Fibroblast of mammary gland (primary cell): ENCODE measurements around the gene ZNF566.

Source experiments
- DNase-seq: peaks from one replicate; pipeline ENCODE4 v3.0.0-alpha.2; 2010; ENCODE audit warnings: low read depth
- H3K4me3 ChIP-seq: 2 replicates; pipeline ENCODE4 v1.5.1; 2011; ENCODE audit warnings: low read depth, mild to moderate bottlenecking, low read length, moderate library complexity; ENCODE audit not compliant: control insufficient read depth
- TF ChIP-seq, protein P1 (sequence below): conservative IDR thresholded peaks from 2 replicates; pipeline ENCODE4 v1.5.1; 2011; ENCODE audit warnings: low read depth, low read length, inconsistent platforms; ENCODE audit not compliant: control insufficient read depth, insufficient read depth

ZNF566 gene

DNA sequence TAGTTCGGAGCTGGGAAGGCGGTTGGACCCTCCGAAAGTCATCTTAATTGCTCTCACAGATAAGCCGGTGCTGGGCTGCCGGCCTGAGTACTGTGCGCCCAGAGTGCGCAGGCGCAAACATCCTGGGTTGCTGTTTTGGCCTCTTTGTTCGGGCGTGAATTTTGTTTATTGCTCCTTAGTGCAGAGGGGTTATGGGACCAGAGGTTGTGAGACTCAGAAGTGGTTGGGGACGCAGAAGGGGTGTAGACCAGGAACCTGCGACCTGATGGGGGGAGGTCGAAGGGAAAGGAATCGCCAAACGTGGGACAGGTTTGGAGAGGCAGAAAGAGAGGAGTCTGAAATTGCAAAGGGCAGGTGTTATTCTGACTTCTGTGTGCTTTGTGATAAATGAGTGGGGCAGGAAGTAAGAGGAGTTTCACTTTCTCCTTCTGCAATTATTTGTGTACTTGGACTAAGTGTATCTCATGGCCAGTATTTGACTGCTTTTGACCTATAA, 607 bp upstream of the ZNF566 start:
- TF ChIP-seq, protein P1, sequence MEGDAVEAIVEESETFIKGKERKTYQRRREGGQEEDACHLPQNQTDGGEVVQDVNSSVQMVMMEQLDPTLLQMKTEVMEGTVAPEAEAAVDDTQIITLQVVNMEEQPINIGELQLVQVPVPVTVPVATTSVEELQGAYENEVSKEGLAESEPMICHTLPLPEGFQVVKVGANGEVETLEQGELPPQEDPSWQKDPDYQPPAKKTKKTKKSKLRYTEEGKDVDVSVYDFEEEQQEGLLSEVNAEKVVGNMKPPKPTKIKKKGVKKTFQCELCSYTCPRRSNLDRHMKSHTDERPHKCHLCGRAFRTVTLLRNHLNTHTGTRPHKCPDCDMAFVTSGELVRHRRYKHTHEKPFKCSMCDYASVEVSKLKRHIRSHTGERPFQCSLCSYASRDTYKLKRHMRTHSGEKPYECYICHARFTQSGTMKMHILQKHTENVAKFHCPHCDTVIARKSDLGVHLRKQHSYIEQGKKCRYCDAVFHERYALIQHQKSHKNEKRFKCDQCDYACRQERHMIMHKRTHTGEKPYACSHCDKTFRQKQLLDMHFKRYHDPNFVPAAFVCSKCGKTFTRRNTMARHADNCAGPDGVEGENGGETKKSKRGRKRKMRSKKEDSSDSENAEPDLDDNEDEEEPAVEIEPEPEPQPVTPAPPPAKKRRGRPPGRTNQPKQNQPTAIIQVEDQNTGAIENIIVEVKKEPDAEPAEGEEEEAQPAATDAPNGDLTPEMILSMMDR = no peak
- peak overlapping the region; percentile 87 for H3K4me3 ChIP-seq
- peak; percentile 90 for DNase-seq

DNA sequence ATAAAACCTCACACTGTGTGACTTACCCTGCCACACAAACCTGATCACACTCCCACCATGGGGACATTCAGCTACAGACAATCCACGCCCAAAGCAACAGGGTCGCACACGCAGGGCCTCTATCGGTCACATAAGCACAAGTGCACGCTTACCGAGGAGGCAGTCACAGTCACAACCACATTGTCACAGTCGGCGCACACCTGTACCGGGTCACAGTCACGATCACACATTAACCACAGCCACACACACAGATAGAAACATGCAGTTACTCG, 579 bp downstream of the ZNF566 start:
- TF ChIP-seq, protein P1 = no peak
- peak; percentile 4 for DNase-seq
- H3K4me3 ChIP-seq = peak overlapping the region; percentile 87

DNA sequence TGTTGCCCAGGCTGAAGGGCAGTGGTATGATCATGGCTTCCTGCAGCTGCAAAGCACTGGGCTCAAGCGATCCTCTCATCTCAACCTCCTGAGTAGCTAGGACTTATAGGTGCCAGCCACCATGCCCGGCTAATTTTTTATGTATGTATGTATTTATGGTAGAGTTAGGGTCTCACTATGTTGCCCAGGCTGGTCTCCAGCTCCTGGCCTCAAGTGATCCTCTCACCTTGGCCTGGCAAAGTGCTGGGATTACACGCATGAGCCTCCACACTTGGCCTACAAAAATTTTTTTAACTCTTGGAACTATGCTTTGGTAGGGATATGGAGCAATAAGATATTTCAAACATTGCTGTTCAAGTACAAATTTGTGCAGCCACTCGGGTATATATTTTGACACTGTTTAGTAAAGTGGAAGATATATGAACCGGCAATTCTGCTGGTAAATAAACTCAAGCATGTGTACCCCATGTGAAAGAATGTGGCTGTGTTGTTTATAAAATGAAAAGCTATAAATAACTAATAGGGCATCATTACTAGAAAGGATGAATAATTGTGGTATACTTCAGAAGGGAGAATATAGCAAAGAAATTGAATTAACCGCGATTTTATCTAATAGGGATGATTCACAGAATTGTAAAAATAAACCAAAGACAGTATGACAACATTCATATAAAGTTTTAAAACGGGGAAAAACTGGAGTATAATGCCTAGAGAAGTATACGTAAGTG, 1.1 kb downstream of the ZNF566 start:
- TF ChIP-seq, protein P1 = no peak
- peak overlapping the region; percentile 87 for H3K4me3 ChIP-seq
- DNase-seq = peak; percentile 6

DNA sequence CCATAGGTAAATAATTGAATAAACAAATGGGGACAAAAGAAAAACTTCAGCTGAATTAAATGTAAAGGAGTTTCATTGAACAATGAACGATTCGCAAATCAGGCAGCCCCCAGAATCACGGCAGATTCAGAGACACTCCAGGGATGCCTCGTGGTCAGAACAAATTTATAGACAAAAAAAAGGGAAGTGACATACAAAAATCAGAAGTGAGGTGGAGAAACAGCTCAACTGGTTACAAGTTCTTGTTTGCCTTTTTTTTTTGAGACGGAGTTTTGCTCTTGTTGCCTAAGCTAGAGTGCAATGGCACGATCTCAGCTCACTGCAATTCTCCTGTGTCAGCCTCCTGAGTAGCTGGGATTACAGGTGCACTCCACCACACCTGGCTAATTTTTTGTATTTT, 5.7 kb downstream of the ZNF566 start:
- TF ChIP-seq, protein P1 = no peak
- no peak overlapping the region for H3K4me3 ChIP-seq
- DNase-seq = no peak

DNA sequence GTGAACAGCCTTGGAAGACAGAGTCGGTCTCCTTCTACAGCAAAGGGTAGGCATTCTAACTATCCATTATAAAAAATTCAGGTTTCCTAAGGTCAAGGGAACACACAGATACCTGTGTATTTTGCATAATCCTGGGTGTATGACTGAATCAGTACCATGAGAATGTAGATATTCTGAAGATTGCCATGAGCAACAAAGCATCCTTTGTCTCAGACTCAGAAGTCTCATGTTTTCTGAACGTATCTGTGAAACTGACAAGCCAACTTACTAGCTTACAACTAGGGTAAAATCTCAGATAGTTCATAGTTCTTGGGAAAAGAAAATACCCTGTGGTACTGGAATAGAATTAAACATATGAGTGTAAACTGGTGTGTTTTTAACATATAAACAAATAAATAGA, 6.5 kb downstream of the ZNF566 start:
- TF ChIP-seq, protein P1 = no peak
- DNase-seq = no peak
- no peak overlapping the region for H3K4me3 ChIP-seq

DNA sequence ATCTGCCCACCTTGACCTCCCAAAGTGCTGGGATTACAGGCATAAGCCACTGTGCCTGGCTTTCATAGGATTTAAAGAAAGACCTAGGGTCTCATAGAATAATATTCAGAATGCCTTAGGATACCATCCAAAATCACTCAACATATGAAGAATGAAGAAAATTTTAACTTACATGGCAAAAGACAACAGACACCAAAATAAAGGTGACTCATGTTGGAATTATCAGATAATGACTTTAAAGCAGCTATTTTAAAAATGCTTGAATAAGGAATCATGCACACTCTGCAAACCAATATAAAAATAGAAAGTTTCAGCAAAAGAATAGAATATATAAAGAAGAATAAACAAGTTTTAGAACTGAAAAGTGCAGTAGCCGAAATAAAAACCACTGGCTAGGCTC, 29.3 kb downstream of the ZNF566 start:
- no peak for DNase-seq
- TF ChIP-seq, protein P1 = no peak
- H3K4me3 ChIP-seq = no peak overlapping the region
